ENCODE measurements around the gene FBXO36.

FBXO36 gene

DNA sequence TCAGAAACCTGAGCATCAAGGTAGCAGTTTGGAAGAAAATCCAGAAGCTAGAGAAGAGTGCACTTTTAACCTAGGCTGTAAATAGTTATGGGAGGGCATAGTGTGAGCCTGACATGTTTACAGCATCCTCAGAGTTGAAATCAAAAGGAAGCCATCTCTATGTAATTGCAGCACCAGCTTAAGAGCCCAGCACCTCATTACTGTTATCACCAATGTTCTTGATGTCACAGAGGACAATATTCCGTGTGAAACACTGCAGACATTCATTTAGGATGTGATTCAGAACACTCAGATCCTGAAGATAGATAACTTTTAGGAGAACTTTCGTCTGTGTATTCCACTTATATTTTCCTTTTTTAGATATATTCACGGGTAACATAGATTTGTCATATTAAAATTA, 48.1 kb downstream of the FBXO36 start:
- H3K27ac Mint-ChIP-seq, result no peak overlapping the region
- H3K9me3 Mint-ChIP-seq, result no peaks in the 10 kb centered on the region
- no peak for DNase-seq
- H3K27me3 Mint-ChIP-seq, result no peaks in the 10 kb centered on the region
- H3K4me1 Mint-ChIP-seq (ENCODE audit: low read depth), result no peaks in the 10 kb centered on the region
- H3K36me3 Mint-ChIP-seq (ENCODE audit: low read depth), result no peaks in the 10 kb centered on the region
- H3K4me3 Mint-ChIP-seq, result no peak overlapping the region

- DNase-seq, result no peak
- Mint-ChIP-seq H3K27me3 (no peaks in the 10 kb centered on the region), H3K4me1 (ENCODE audit: low read depth) (no peaks in the 10 kb centered on the region), H3K27ac (no peak overlapping the region), H3K9me3 (no peaks in the 10 kb centered on the region), H3K36me3 (ENCODE audit: low read depth) (no peaks in the 10 kb centered on the region), H3K4me3 (no peak overlapping the region)
Measured at GRCh38 chr2:229971298-229971790, 49.0 kb downstream of the FBXO36 start.

DNA sequence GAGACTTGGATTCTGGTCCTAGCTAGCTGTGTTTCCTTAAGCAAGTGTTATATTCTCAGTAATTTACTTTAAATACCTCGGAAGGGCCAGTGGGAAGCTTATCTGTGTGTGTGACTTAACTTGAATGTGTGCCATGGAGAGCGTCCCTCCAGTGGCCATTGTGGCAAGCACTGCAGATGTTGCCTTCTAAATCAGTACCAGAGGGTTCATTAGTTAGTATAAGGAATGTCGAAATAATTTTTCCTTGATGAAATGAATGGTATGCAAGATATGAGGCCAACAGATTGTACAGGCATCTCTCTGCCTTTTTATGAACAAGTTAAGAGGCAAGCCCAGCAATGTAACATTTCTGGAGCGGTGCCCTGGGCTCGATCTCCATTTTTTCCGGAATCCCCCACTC, 52.0 kb downstream of the FBXO36 start:
- H3K4me1 Mint-ChIP-seq (ENCODE audit: low read depth), result no peaks in the 10 kb centered on the region
- no peak for DNase-seq
- no peaks in the 10 kb centered on the region for H3K27me3 Mint-ChIP-seq
- no peaks in the 10 kb centered on the region for H3K36me3 Mint-ChIP-seq (ENCODE audit: low read depth)
- H3K9me3 Mint-ChIP-seq, result no peaks in the 10 kb centered on the region
- H3K27ac Mint-ChIP-seq, result no peak overlapping the region
- no peak overlapping the region for H3K4me3 Mint-ChIP-seq

DNA sequence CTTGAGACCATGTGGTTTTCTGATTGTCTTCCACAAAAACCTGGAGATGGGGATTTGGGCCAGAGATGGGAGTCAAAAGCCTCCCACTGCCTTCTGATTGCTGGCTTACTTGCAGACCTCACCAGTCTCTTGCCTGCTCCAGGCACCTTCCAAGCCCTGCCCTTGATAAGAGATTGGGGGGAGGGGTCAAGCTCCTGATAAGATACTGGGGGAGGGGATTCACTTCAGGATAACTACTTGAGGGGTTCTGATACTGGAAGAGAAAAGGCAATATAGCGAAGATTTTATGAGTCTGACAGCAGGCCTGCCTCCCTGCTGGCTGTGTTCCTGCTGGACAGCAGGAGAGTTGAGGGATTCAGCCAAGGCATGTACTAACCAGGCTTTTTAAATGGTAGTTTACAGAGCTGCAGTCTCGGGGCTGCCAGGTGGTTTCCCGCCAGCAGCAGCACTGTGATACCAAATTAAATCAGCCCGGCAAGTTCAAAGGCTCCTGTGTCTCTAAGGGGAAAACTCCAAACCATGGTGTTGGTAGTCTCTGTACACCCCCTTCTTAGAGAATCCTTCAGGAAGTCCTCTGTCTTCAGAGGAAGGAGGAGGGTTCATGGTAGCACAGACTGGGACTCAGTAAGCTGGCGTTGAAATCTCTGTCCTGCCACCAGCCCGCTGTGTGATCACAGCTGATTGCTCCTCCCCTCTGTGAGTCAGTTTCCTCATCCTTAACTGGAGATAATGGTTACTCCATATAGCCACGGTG, 58.3 kb downstream of the FBXO36 start:
- no peak for DNase-seq
- H3K27ac Mint-ChIP-seq, result no peak overlapping the region
- H3K36me3 Mint-ChIP-seq (ENCODE audit: low read depth), result no peaks in the 10 kb centered on the region

DNA sequence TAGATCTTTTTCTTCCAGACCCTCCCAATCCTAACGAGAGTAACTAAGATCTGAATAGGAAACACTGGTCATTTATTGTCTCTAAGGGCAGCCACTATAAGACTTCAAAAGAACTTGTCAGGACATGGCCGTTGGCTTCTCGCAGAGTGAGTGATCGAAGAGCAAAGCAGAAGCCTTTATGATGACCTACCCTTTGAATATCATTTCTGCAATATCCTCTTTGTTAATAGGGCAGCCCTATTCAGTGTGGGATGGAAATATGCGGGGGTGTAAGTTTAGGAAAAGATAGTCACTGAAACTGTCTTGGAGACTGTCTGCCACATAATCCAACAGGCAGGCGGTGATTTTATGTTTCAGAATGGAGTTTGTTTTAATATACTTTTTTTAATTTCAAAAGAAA, 70.9 kb downstream of the FBXO36 start:
- no peak for DNase-seq
- Mint-ChIP-seq H3K4me1 (ENCODE audit: low read depth) (no peaks in the 10 kb centered on the region), H3K27me3 (no peaks in the 10 kb centered on the region), H3K27ac (no peak overlapping the region), H3K9me3 (no peaks in the 10 kb centered on the region), H3K36me3 (ENCODE audit: low read depth) (no peaks in the 10 kb centered on the region), H3K4me3 (no peak overlapping the region)

More for the DNA sequence above, 58.3 kb downstream of the FBXO36 start:
- Mint-ChIP-seq H3K4me1 (ENCODE audit: low read depth) (peaks cover 9% of the 10 kb centered on the region), H3K9me3 (no peaks in the 10 kb centered on the region), H3K4me3 (no peak overlapping the region), H3K27me3 (no peaks in the 10 kb centered on the region)

GRCh38 chr2:229996320-229996719, 74.0 kb downstream of the FBXO36 start:
- no peaks in the 10 kb centered on the region for H3K9me3 Mint-ChIP-seq
- H3K27ac Mint-ChIP-seq, result no peak overlapping the region
- H3K4me3 Mint-ChIP-seq, result no peak overlapping the region
- peaks cover 8% of the 10 kb centered on the region for H3K4me1 Mint-ChIP-seq (ENCODE audit: low read depth)
- DNase-seq, result no peak
- H3K27me3 Mint-ChIP-seq, result no peaks in the 10 kb centered on the region
- H3K36me3 Mint-ChIP-seq (ENCODE audit: low read depth), result no peaks in the 10 kb centered on the region

- Mint-ChIP-seq H3K27ac (no peak overlapping the region), H3K9me3 (no peaks in the 10 kb centered on the region), H3K27me3 (no peaks in the 10 kb centered on the region), H3K4me3 (no peak overlapping the region), H3K4me1 (ENCODE audit: low read depth) (peaks cover 8% of the 10 kb centered on the region), H3K36me3 (ENCODE audit: low read depth) (no peaks in the 10 kb centered on the region)
- no peak for DNase-seq
Measured at GRCh38 chr2:229997565-229997964, 75.3 kb downstream of the FBXO36 start.

GRCh38 chr2:230000118-230000841, 78.0 kb downstream of the FBXO36 start:
- H3K27ac Mint-ChIP-seq, result no peak overlapping the region
- no peaks in the 10 kb centered on the region for H3K36me3 Mint-ChIP-seq (ENCODE audit: low read depth)
- H3K4me1 Mint-ChIP-seq (ENCODE audit: low read depth), result peaks cover 8% of the 10 kb centered on the region
- no peak for DNase-seq
- no peaks in the 10 kb centered on the region for H3K9me3 Mint-ChIP-seq
- H3K27me3 Mint-ChIP-seq, result no peaks in the 10 kb centered on the region
- no peak overlapping the region for H3K4me3 Mint-ChIP-seq

GRCh38 chr2:230007931-230008707, 85.8 kb downstream of the FBXO36 start:
- H3K36me3 Mint-ChIP-seq (ENCODE audit: low read depth), result no peaks in the 10 kb centered on the region
- DNase-seq, result peak; percentile 86
- H3K27me3 Mint-ChIP-seq, result no peaks in the 10 kb centered on the region
- H3K4me3 Mint-ChIP-seq, result no peak overlapping the region
- no peaks in the 10 kb centered on the region for H3K9me3 Mint-ChIP-seq
- H3K4me1 Mint-ChIP-seq (ENCODE audit: low read depth), result peaks cover 4% of the 10 kb centered on the region
- H3K27ac Mint-ChIP-seq, result no peak overlapping the region

DNA sequence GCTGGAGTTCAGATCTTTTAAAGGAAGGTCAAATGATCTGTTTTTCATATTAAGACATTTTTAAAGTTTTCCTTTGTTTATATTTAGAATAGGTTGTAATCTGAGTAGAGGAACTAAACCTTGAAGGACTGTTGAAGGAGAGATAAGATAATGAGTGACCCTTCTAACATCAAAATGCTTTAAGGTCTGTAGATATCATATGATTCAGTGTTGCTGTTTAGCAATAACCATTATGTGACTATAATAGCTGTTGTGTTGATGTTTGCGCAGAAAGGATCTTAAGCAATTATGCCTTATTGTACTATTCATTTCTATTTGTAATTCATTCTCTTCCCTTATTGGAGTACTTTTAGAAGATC, 86.4 kb downstream of the FBXO36 start:
- no peak for DNase-seq
- no peaks in the 10 kb centered on the region for H3K9me3 Mint-ChIP-seq
- no peak overlapping the region for H3K27ac Mint-ChIP-seq
- H3K4me3 Mint-ChIP-seq, result no peak overlapping the region
- H3K4me1 Mint-ChIP-seq (ENCODE audit: low read depth), result peaks cover 4% of the 10 kb centered on the region
- H3K27me3 Mint-ChIP-seq, result no peaks in the 10 kb centered on the region
- H3K36me3 Mint-ChIP-seq (ENCODE audit: low read depth), result no peaks in the 10 kb centered on the region

DNA sequence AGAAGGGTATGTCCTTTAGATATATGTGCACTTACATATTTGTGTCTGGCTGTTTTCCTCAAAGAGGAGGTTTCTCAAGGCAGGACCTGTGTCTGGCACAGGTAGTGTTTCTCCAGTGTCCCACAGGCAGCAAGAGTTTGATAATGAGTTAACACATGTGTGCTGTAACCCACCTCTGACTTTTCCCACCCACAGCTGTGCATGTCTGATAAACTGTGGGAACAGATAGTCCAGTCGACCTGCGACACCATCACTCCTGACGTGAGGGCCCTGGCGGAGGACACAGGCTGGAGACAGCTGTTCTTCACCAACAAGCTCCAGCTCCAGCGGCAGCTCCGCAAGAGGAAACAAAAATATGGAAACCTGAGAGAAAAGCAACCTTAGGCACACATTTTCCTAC, 88.2 kb downstream of the FBXO36 start:
- Mint-ChIP-seq H3K36me3 (ENCODE audit: low read depth) (no peaks in the 10 kb centered on the region), H3K27ac (no peak overlapping the region), H3K4me1 (ENCODE audit: low read depth) (peaks cover 4% of the 10 kb centered on the region), H3K27me3 (no peaks in the 10 kb centered on the region), H3K4me3 (no peak overlapping the region), H3K9me3 (no peaks in the 10 kb centered on the region)
- DNase-seq, result no peak

DNA sequence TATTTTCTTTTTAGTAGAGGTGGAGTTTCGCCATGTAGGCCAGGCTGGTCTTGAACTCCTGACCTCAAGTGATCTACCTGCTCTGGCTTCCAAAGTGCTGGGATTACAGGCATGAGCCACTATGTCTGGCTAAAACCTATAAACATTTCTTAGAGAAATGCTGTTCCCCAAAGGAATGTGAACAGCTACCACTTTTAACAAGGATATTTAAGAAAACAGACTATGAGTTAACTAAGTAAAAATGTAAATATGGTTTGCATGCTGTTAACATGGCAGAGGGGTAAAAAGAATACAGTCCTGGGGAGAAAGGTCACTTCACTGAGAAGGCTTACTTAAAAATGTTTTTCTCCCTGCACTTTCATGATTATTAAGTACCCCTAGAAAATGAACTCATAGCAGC, 89.3 kb downstream of the FBXO36 start:
- no peak for DNase-seq
- Mint-ChIP-seq H3K4me1 (ENCODE audit: low read depth) (peaks cover 4% of the 10 kb centered on the region), H3K4me3 (no peak overlapping the region), H3K36me3 (ENCODE audit: low read depth) (no peaks in the 10 kb centered on the region), H3K9me3 (no peaks in the 10 kb centered on the region), H3K27ac (no peak overlapping the region), H3K27me3 (no peaks in the 10 kb centered on the region)

DNA sequence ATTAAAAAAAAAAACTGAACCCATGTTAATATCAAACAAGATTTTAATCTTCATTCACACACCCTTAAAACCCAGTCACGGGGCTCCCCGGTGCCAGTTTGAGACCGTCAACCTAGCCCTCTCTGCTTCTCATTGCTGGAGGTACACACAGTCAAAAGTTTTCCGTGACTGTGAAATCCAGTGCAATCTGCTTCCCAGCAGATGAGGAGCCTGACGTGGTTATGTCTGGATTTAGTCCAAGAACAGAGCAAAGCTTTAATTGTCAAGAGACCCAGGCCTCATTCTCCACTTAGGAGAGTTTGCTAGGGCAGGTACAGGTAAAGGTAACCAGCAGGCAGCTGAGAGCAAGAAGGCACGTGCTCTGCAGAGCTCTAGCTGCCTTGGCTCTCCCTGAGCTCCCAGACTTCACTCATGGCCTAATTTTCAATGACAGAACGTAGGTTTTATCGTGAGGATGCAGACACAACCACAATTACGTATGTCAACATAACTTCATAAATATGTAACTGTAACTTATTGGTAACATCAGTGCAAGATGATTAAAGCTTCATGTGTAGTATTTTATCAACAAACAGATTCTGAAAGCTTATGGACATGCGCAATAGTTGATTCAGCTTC, 90.1 kb downstream of the FBXO36 start:
- no peaks in the 10 kb centered on the region for H3K36me3 Mint-ChIP-seq (ENCODE audit: low read depth)
- H3K27ac Mint-ChIP-seq, result no peak overlapping the region
- H3K4me1 Mint-ChIP-seq (ENCODE audit: low read depth), result peaks cover 4% of the 10 kb centered on the region

GRCh38 chr2:230016844-230017243, 94.5 kb downstream of the FBXO36 start:
- no peaks in the 10 kb centered on the region for H3K36me3 Mint-ChIP-seq (ENCODE audit: low read depth)
- no peak overlapping the region for H3K4me3 Mint-ChIP-seq
- no peak for DNase-seq
- no peak overlapping the region for H3K27ac Mint-ChIP-seq
- H3K9me3 Mint-ChIP-seq, result no peaks in the 10 kb centered on the region
- no peaks in the 10 kb centered on the region for H3K4me1 Mint-ChIP-seq (ENCODE audit: low read depth)
- no peaks in the 10 kb centered on the region for H3K27me3 Mint-ChIP-seq

More for the DNA sequence above, 90.1 kb downstream of the FBXO36 start:
- no peaks in the 10 kb centered on the region for H3K27me3 Mint-ChIP-seq
- no peak for DNase-seq
- H3K4me3 Mint-ChIP-seq, result no peak overlapping the region
- no peaks in the 10 kb centered on the region for H3K9me3 Mint-ChIP-seq
